Mucosa of rectum (tissue), 2 donors: ENCODE measurements around the gene CPB2.

Experiments used
- H3K27ac ChIP-seq, 2 donors: one replicate each; pipeline ENCODE4 v1.7.0; 2013; ENCODE audit warnings: inconsistent platforms in 2 of 2, low read depth in 2 of 2, low read length in 2 of 2
- H3K27me3 ChIP-seq, 2 donors: one replicate each; pipeline ENCODE4 v1.7.0; 2013; ENCODE audit warnings: low read length in 2 of 2; ENCODE audit not compliant: control insufficient read depth in 2 of 2, insufficient read depth in 2 of 2
- H3K36me3 ChIP-seq, 2 donors: one replicate each; pipeline ENCODE4 v1.7.0; 2013; ENCODE audit warnings: low read length in 2 of 2; ENCODE audit not compliant: control insufficient read depth in 2 of 2, insufficient read depth in 2 of 2
- H3K4me1 ChIP-seq, 2 donors: one replicate each; pipeline ENCODE4 v1.7.0; 2013; ENCODE audit warnings: low read length in 2 of 2, mild to moderate bottlenecking in 1 of 2; ENCODE audit not compliant: control insufficient read depth in 2 of 2, insufficient read depth in 2 of 2
- H3K4me3 ChIP-seq, 2 donors: one replicate each; pipeline ENCODE4 v1.7.0; 2013; ENCODE audit warnings: low read length in 2 of 2
- H3K9ac ChIP-seq, 2 donors: one replicate each; pipeline ENCODE4 v1.7.0; 2013; ENCODE audit warnings: low read length in 2 of 2, low read depth in 1 of 2, mild to moderate bottlenecking in 1 of 2
- H3K9me3 ChIP-seq, 2 donors: one replicate each; pipeline ENCODE4 v1.7.0; 2013; ENCODE audit warnings: low read length in 2 of 2; ENCODE audit not compliant: control insufficient read depth in 2 of 2
- donor health status: healthy.
- donor health status: Normal muscosa, but diverticular disease.

CPB2 gene

GRCh38 chr13:46079770-46080169, 25.1 kb downstream of the CPB2 start:
- Histone ChIP-seq H3K27ac (no peak overlapping the region), H3K36me3 (no peaks in the 10 kb centered on the region), H3K27me3 (no peaks in the 10 kb centered on the region), H3K4me1 (no peaks in the 10 kb centered on the region), H3K4me3 (no peak overlapping the region), H3K9ac (no peak overlapping the region), H3K9me3 (no peaks in the 10 kb centered on the region)

- Histone ChIP-seq H3K4me1 (no peaks in the 10 kb centered on the region), H3K9me3 (no peaks in the 10 kb centered on the region), H3K9ac (no peak overlapping the region), H3K27me3 (no peaks in the 10 kb centered on the region), H3K4me3 (no peak overlapping the region), H3K27ac (no peak overlapping the region), H3K36me3 (no peaks in the 10 kb centered on the region)
Measured at GRCh38 chr13:46077265-46077664, 27.6 kb downstream of the CPB2 start.

- Histone ChIP-seq H3K9me3 (no peaks in the 10 kb centered on the region), H3K4me3 (no peak overlapping the region)
Measured at GRCh38 chr13:46076827-46077226, 28.0 kb downstream of the CPB2 start.

GRCh38 chr13:46075811-46076210, 29.0 kb downstream of the CPB2 start:
- H3K36me3 ChIP-seq = no peaks in the 10 kb centered on the region
- no peak overlapping the region for H3K27ac ChIP-seq
- H3K27me3 ChIP-seq = no peaks in the 10 kb centered on the region
- no peak overlapping the region for H3K4me3 ChIP-seq
- no peaks in the 10 kb centered on the region for H3K9me3 ChIP-seq
- no peaks in the 10 kb centered on the region for H3K4me1 ChIP-seq
- no peak overlapping the region for H3K9ac ChIP-seq

More at GRCh38 chr13:46076827-46077226, 28.0 kb downstream of the CPB2 start:
- Histone ChIP-seq H3K27me3 (no peaks in the 10 kb centered on the region), H3K36me3 (no peaks in the 10 kb centered on the region), H3K9ac (no peak overlapping the region), H3K4me1 (no peaks in the 10 kb centered on the region), H3K27ac (no peak overlapping the region)

- H3K9ac ChIP-seq = no peak overlapping the region
- H3K9me3 ChIP-seq = no peaks in the 10 kb centered on the region
- no peak overlapping the region for H3K27ac ChIP-seq
- no peak overlapping the region for H3K4me3 ChIP-seq
- H3K27me3 ChIP-seq = no peaks in the 10 kb centered on the region
- H3K4me1 ChIP-seq = no peaks in the 10 kb centered on the region
- H3K36me3 ChIP-seq = no peaks in the 10 kb centered on the region
Measured at GRCh38 chr13:46071590-46072249, 33.1 kb downstream of the CPB2 start.

GRCh38 chr13:46063292-46063691, 41.5 kb downstream of the CPB2 start:
- Histone ChIP-seq H3K9me3 (no peaks in the 10 kb centered on the region), H3K4me1 (no peaks in the 10 kb centered on the region), H3K4me3 (no peak overlapping the region), H3K27ac (no peak overlapping the region), H3K9ac (no peak overlapping the region), H3K36me3 (no peaks in the 10 kb centered on the region), H3K27me3 (no peaks in the 10 kb centered on the region)

- Histone ChIP-seq H3K27ac (no peak overlapping the region), H3K4me3 (no peak overlapping the region), H3K9ac (no peak overlapping the region), H3K9me3 (no peaks in the 10 kb centered on the region), H3K4me1 (no peaks in the 10 kb centered on the region), H3K36me3 (no peaks in the 10 kb centered on the region), H3K27me3 (no peaks in the 10 kb centered on the region)
Measured at GRCh38 chr13:46062185-46062584, 42.6 kb downstream of the CPB2 start.

GRCh38 chr13:46059405-46059804, 45.4 kb downstream of the CPB2 start:
- Histone ChIP-seq H3K9ac (no peak overlapping the region), H3K27ac (no peak overlapping the region), H3K4me1 (no peaks in the 10 kb centered on the region), H3K4me3 (no peak overlapping the region), H3K36me3 (no peaks in the 10 kb centered on the region), H3K9me3 (no peaks in the 10 kb centered on the region), H3K27me3 (no peaks in the 10 kb centered on the region)

- Histone ChIP-seq H3K4me3 (no peak overlapping the region), H3K9me3 (no peaks in the 10 kb centered on the region), H3K4me1 (no peaks in the 10 kb centered on the region), H3K27ac (no peak overlapping the region), H3K27me3 (peaks cover 0 to 3% of the 10 kb centered on the region in 2 donors), H3K9ac (no peak overlapping the region), H3K36me3 (no peaks in the 10 kb centered on the region)
Measured at GRCh38 chr13:46058268-46058667, 46.6 kb downstream of the CPB2 start.

GRCh38 chr13:46057256-46058015, 47.4 kb downstream of the CPB2 start:
- Histone ChIP-seq H3K4me1 (peaks cover 3% of the 10 kb centered on the region in 2 donors), H3K9me3 (no peaks in the 10 kb centered on the region), H3K4me3 (no peak overlapping the region), H3K27ac (no peak overlapping the region), H3K36me3 (no peaks in the 10 kb centered on the region), H3K27me3 (peaks cover 0 to 3% of the 10 kb centered on the region in 2 donors), H3K9ac (no peak overlapping the region)
